Measurements from ENCODE around the gene ANGPTL2. TPM values are rescaled to one million over a fixed set of nuclear protein-coding genes. Genes with fewer than 3 reads are reported as not detected.

The ANGPTL2 gene
- total RNA-seq, 2 donors from 2014 or later, result 2.7 to 15.1 TPM

DNA sequence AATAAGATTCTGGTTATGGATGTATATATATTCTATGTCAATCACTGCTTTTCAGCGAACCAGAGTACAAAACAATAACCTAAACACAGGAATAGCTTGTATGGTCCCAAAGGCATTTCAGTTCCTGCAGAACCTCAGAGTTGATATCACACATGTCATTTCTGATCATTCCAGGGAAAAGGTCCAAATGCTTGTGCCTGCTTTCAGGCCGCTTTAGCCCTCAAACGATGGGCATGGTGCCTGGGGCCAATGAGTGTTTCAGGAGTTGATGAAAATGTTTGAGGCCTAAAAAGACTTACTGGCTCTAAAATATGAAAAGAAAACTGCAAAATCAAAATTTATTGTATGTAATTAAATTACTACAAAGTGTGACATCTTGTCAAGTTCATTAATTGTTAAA is 22.8 kb downstream of the ANGPTL2 start:
- no peak overlapping the region for H3K4me3 ChIP-seq
- H3K27me3 ChIP-seq, result no peaks in the 10 kb centered on the region
- H3K9me3 ChIP-seq, result no peaks in the 10 kb centered on the region
- no peak overlapping the region for H3K9ac ChIP-seq (ENCODE audit: low read depth in 2 of 2, low read length in 2 of 2)
- no peaks in the 10 kb centered on the region for H3K36me3 ChIP-seq
- no peaks in the 10 kb centered on the region for H3K4me1 ChIP-seq
- no peak for DNase-seq
- no peak overlapping the region for H3K27ac ChIP-seq
- TF ChIP-seq, protein P1, sequence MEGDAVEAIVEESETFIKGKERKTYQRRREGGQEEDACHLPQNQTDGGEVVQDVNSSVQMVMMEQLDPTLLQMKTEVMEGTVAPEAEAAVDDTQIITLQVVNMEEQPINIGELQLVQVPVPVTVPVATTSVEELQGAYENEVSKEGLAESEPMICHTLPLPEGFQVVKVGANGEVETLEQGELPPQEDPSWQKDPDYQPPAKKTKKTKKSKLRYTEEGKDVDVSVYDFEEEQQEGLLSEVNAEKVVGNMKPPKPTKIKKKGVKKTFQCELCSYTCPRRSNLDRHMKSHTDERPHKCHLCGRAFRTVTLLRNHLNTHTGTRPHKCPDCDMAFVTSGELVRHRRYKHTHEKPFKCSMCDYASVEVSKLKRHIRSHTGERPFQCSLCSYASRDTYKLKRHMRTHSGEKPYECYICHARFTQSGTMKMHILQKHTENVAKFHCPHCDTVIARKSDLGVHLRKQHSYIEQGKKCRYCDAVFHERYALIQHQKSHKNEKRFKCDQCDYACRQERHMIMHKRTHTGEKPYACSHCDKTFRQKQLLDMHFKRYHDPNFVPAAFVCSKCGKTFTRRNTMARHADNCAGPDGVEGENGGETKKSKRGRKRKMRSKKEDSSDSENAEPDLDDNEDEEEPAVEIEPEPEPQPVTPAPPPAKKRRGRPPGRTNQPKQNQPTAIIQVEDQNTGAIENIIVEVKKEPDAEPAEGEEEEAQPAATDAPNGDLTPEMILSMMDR (IDR thresholded peaks at IDR 0.05), result no peak
- intact Hi-C loops (cut with DNase I), result no loop called here

DNA sequence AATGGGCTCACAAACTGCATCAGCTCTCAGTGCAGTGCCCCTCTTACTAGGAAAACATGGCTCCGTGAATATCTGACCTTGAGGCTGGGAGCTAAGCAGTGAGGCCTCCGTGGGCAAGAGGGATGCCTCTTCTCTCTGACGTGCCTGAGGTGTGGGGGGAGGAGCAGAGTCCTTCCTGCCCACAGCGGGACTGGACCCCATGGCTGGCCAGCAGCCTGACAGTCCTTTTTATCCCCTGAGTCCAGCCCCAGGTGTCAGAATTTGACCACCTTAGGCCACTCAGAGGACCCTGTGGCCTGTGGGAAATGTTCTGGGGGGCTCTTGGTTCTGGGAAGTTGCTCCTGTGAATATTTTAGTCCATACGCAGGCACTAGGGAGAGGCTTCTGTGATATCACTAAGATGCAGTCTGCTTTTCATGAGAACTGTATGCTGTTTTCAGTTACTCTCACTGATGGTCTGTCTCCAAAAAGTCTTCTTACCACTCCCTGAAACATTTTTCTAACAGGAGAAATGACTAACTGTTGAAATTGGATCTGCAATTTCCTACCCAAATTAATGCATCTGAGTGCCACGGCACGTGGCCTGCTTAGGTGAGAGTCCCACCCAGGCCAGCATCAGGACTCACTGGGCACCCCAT is 23.4 kb downstream of the ANGPTL2 start:
- DNase-seq, result no peak
- no peaks in the 10 kb centered on the region for H3K36me3 ChIP-seq
- H3K4me1 ChIP-seq, result no peaks in the 10 kb centered on the region
- no peak overlapping the region for H3K27ac ChIP-seq
- intact Hi-C loops (cut with DNase I), result no loop called here
- no peaks in the 10 kb centered on the region for H3K9me3 ChIP-seq
- TF ChIP-seq, protein P1 (IDR thresholded peaks at IDR 0.05), result no peak
- no peak overlapping the region for H3K9ac ChIP-seq (ENCODE audit: low read depth in 2 of 2, low read length in 2 of 2)
- H3K4me3 ChIP-seq, result no peak overlapping the region
- H3K27me3 ChIP-seq, result no peaks in the 10 kb centered on the region

DNA sequence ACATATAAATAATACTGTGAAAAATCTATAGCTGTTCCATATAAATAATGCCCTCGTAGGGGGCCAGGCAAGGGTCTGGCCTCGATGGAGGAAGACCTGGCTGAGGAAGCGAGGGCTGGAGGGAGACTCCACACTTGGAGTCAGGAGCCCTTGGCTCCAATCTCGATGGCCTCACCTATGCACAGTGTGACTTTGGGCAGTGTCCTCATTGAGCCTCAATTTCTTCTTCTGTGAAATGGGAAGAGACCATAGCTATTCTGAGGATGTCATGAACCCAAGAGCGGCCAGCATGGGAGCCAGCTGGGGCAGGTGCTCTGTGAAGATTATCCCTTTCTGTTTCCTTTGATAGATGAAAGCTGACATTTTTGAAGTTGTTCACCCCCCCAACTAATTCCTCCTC is 24.8 kb downstream of the ANGPTL2 start:
- Histone ChIP-seq H3K27ac (no peak overlapping the region), H3K9me3 (no peaks in the 10 kb centered on the region), H3K27me3 (no peaks in the 10 kb centered on the region), H3K4me1 (no peaks in the 10 kb centered on the region), H3K9ac (ENCODE audit: low read depth in 2 of 2, low read length in 2 of 2) (no peak overlapping the region), H3K4me3 (no peak overlapping the region), H3K36me3 (no peaks in the 10 kb centered on the region)
- TF ChIP-seq, protein P1 (IDR thresholded peaks at IDR 0.05), result no peak
- no peak for DNase-seq
- intact Hi-C loops (cut with DNase I), result no loop called here

DNA sequence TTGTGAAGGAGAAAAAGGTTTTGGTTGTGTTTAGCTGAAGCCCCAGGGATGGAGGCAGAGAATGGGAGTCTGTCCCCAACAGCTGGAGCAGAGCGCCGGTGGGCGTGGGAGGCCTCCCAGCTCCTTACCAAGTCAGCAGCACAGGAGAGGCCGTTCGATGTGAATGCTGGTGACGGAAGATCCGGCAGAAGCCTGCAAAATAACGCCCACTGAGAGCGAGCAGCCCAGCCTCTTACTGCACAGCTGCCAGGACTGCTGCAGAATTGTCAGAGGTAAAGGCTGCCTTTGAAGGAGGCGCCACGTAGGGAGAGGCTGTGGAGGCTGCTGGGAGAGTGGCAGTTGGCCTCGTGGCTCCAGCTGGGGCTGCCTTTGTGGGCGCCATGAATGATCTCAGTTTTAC is 26.2 kb downstream of the ANGPTL2 start:
- H3K27ac ChIP-seq, result no peak overlapping the region
- intact Hi-C loops (cut with DNase I), result no loop called here
- H3K9ac ChIP-seq (ENCODE audit: low read depth in 2 of 2, low read length in 2 of 2), result no peak overlapping the region
- H3K36me3 ChIP-seq, result no peaks in the 10 kb centered on the region
- H3K9me3 ChIP-seq, result no peaks in the 10 kb centered on the region
- TF ChIP-seq, protein P1 (IDR thresholded peaks at IDR 0.05), result no peak
- H3K4me1 ChIP-seq, result no peaks in the 10 kb centered on the region
- no peak overlapping the region for H3K4me3 ChIP-seq
- DNase-seq, result no peak
- no peaks in the 10 kb centered on the region for H3K27me3 ChIP-seq

DNA sequence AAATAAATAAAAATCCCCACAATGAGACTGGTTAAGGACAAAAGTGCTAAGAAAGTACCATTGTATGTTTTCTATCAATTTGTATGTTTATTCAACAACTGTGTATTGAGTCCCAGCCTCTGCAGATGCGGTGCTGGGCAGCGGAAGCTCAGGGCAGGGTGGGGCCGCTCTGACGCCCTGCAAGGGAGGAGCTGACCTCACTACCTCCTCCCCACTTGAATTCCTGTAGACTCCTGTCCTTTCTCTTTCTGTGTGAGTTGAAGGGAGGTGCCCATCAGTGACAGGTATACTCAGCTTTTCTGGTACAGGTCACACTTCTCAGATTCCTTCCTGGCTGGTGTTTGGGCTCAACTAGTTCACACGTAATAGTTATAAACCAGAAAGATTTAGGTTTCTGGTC is 27.0 kb downstream of the ANGPTL2 start:
- Histone ChIP-seq H3K4me1 (no peaks in the 10 kb centered on the region), H3K9me3 (no peaks in the 10 kb centered on the region), H3K27me3 (no peaks in the 10 kb centered on the region), H3K36me3 (no peaks in the 10 kb centered on the region), H3K27ac (no peak overlapping the region), H3K9ac (ENCODE audit: low read depth in 2 of 2, low read length in 2 of 2) (no peak overlapping the region), H3K4me3 (no peak overlapping the region)
- TF ChIP-seq, protein P1 (IDR thresholded peaks at IDR 0.05), result no peak
- intact Hi-C loops (cut with DNase I), result no loop called here
- no peak for DNase-seq

All from colonic mucosa (tissue), 4 donors.